ENCODE results near the gene EHBP1L1. TPM values are rescaled to one million over a fixed set of nuclear protein-coding genes. Genes with fewer than 3 reads are reported as not detected.
"Not testable (repeated sequence)": the region's sequence is repeated elsewhere in the genome, so short reads cannot be mapped to it uniquely, and the experiment has no call there.

EHBP1L1 gene
- total RNA-seq, 1 experiment from 2014 or later: 49.1 TPM

GRCh38 chr11:65634440-65634839 is 58.6 kb downstream of the EHBP1L1 start:
- no peak for DNase-seq (ENCODE audit: low read depth)

- DNase-seq (ENCODE audit: low read depth): no peak
These were observed 59.3 kb downstream of the EHBP1L1 start for GRCh38 chr11:65634905-65635731.

GRCh38 chr11:65636108-65637031 is 60.5 kb downstream of the EHBP1L1 start:
- DNase-seq (ENCODE audit: low read depth): no peak

GRCh38 chr11:65637032-65637557 is 61.2 kb downstream of the EHBP1L1 start:
- no peak for DNase-seq (ENCODE audit: low read depth)

GRCh38 chr11:65637794-65638419 is 62.1 kb downstream of the EHBP1L1 start, which contains the start of gene SIPA1:
SIPA1 (plus strand) TSS chr11:65638101; CDS start chr11:65640922, 2,821 bp downstream.
- DNase-seq (ENCODE audit: low read depth): peak; percentile 88

GRCh38 chr11:65639228-65639597 is 63.4 kb downstream of the EHBP1L1 start:
- not testable (repeated sequence) for DNase-seq (ENCODE audit: low read depth)

GRCh38 chr11:65639623-65640482 is 64.0 kb downstream of the EHBP1L1 start:
- DNase-seq (ENCODE audit: low read depth): no peak

GRCh38 chr11:65640483-65641296 is 64.8 kb downstream of the EHBP1L1 start:
- DNase-seq (ENCODE audit: low read depth): no peak

GRCh38 chr11:65641297-65642013 is 65.6 kb downstream of the EHBP1L1 start:
- no peak for DNase-seq (ENCODE audit: low read depth)

Other genes with a start within 250 kb of the EHBP1L1 start
- 32.1 and 41.6 TPM in 2 replicates for gene DPF2, start 242.2 kb upstream of the EHBP1L1 start, total RNA-seq (2014; rRNA removed)
- gene TIGD3, start 221.3 kb upstream of the EHBP1L1 start, total RNA-seq (2014; rRNA removed): 0.26 and 0.29 TPM in 2 replicates
- gene SLC25A45, start 193.4 kb upstream of the EHBP1L1 start, total RNA-seq (2014; rRNA removed): 1.4 and 2.3 TPM in 2 replicates
- gene FRMD8, start 189.4 kb upstream of the EHBP1L1 start, total RNA-seq (2014; rRNA removed): 40.7 and 58.7 TPM in 2 replicates
- 29.4 and 37.8 TPM in 2 replicates for gene NEAT1, start 153.3 kb upstream of the EHBP1L1 start, total RNA-seq (2014; rRNA removed)
- 1,575 and 2,461 TPM in 2 replicates for gene MALAT1, start 77.0 kb upstream of the EHBP1L1 start, total RNA-seq (2014; rRNA removed)
- gene SCYL1, start 51.0 kb upstream of the EHBP1L1 start, total RNA-seq (2014; rRNA removed): 104 and 113 TPM in 2 replicates
- gene LTBP3, start 17.7 kb upstream of the EHBP1L1 start, total RNA-seq (2014; rRNA removed): 17.1 and 27.3 TPM in 2 replicates
- 50.4 and 57.8 TPM in 2 replicates for gene ZNRD2, start 5.6 kb upstream of the EHBP1L1 start, total RNA-seq (2014; rRNA removed)
- 49.6 and 67.9 TPM in 2 replicates for gene FAM89B, start 3.5 kb upstream of the EHBP1L1 start, total RNA-seq (2014; rRNA removed)
- gene KCNK7, start 19.7 kb downstream of the EHBP1L1 start, total RNA-seq (2014; rRNA removed): 0.11 TPM in 1 of 2 replicates, not detected in the other
- 33.6 and 35.3 TPM in 2 replicates for gene MAP3K11, start 38.2 kb downstream of the EHBP1L1 start, total RNA-seq (2014; rRNA removed)
- gene PCNX3, start 39.7 kb downstream of the EHBP1L1 start, total RNA-seq (2014; rRNA removed): 31.4 and 31.7 TPM in 2 replicates
- 26.1 and 32.3 TPM in 2 replicates for gene SIPA1, start 62.0 kb downstream of the EHBP1L1 start, total RNA-seq (2014; rRNA removed)
- gene RELA, start 86.9 kb downstream of the EHBP1L1 start, total RNA-seq (2014; rRNA removed): 26.5 and 34.0 TPM in 2 replicates
- gene KAT5, start 136.2 kb downstream of the EHBP1L1 start, total RNA-seq (2014; rRNA removed): 43.1 and 47.6 TPM in 2 replicates
- 76.4 and 87.5 TPM in 2 replicates for gene RNASEH2C, start 144.7 kb downstream of the EHBP1L1 start, total RNA-seq (2014; rRNA removed)
- 12.8 and 14.1 TPM in 2 replicates for gene AP5B1, start 204.9 kb downstream of the EHBP1L1 start, total RNA-seq (2014; rRNA removed)
- gene OVOL1, start 211.0 kb downstream of the EHBP1L1 start, total RNA-seq (2014; rRNA removed): not detected in 2 replicates

Measured in LHCN-M2 (cell line).